GM21367 (cell line): ENCODE measurements around the gene GTF3C5.
"Not testable (repeated sequence)": the region's sequence is repeated elsewhere in the genome, so short reads cannot be mapped to it uniquely, and the experiment has no call there.

Source experiments
- ATAC-seq: cut with Tn5 transposase; IDR thresholded peaks from one replicate; pipeline ENCODE4 v1.9.1; 2021; ENCODE audit not compliant: unreplicated experiment

The GTF3C5 gene

GRCh38 chr9:133087429-133088145, 56.8 kb downstream of the GTF3C5 start:
- no peak for ATAC-seq

GRCh38 chr9:133088146-133088750, 57.5 kb downstream of the GTF3C5 start:
- no peak for ATAC-seq

GRCh38 chr9:133088756-133089155, 58.0 kb downstream of the GTF3C5 start:
- no peak for ATAC-seq

GRCh38 chr9:133089271-133089671, 58.5 kb downstream of the GTF3C5 start:
- no peak for ATAC-seq

GRCh38 chr9:133090187-133090586, 59.4 kb downstream of the GTF3C5 start:
- ATAC-seq, result no peak

- ATAC-seq, result no peak
These were observed 60.1 kb downstream of the GTF3C5 start for GRCh38 chr9:133090752-133091385.

GRCh38 chr9:133094351-133094750, 63.6 kb downstream of the GTF3C5 start:
- ATAC-seq, result not testable (repeated sequence)

- no peak for ATAC-seq
These were observed 64.1 kb downstream of the GTF3C5 start for GRCh38 chr9:133094842-133095393.

GRCh38 chr9:133098104-133098754, 67.4 kb downstream of the GTF3C5 start:
- no peak for ATAC-seq

GRCh38 chr9:133098871-133099270, 68.1 kb downstream of the GTF3C5 start:
- no peak for ATAC-seq

- no peak for ATAC-seq
These were observed 69.1 kb downstream of the GTF3C5 start for GRCh38 chr9:133099726-133100505.

GRCh38 chr9:133100506-133101355, 69.9 kb downstream of the GTF3C5 start:
- ATAC-seq, result no peak

- ATAC-seq, result no peak
These were observed 70.8 kb downstream of the GTF3C5 start for GRCh38 chr9:133101356-133102189.

GRCh38 chr9:133102190-133103021, 71.6 kb downstream of the GTF3C5 start:
- no peak for ATAC-seq

GRCh38 chr9:133103183-133103986, 72.6 kb downstream of the GTF3C5 start:
- no peak for ATAC-seq

GRCh38 chr9:133103987-133104505, 73.2 kb downstream of the GTF3C5 start:
- ATAC-seq, result no peak
